Measurements from ENCODE around the gene MTFMT. TPM values are rescaled to one million over a fixed set of nuclear protein-coding genes. Genes with fewer than 3 reads are reported as not detected.
"Not testable (repeated sequence)": the region's sequence is repeated elsewhere in the genome, so short reads cannot be mapped to it uniquely, and the experiment has no call there.

The MTFMT gene
- total RNA-seq, 1 donor from 2014 or later = 12.3 TPM

- H3K4me1 Mint-ChIP-seq (ENCODE audit: low read depth, unreplicated experiment) = peaks cover 9% of the 10 kb centered on the region
- no peak within 1 kb of the TSS for H3K27ac Mint-ChIP-seq (ENCODE audit: unreplicated experiment)
- H3K36me3 Mint-ChIP-seq (ENCODE audit: low read depth, unreplicated experiment) = no peaks in the 10 kb centered on the region
- H3K27me3 Mint-ChIP-seq (ENCODE audit: low read depth, unreplicated experiment) = peaks cover 20% of the 10 kb centered on the region
- Histone ChIP-seq H4K20me1 (ENCODE audit: insufficient read depth, low read length) (no peaks in the 10 kb centered on the region), H3K9me3 (ENCODE audit: insufficient read depth, low read depth, low read length) (no peaks in the 10 kb centered on the region), H3K9ac (ENCODE audit: low read length) (no peak within 1 kb of the TSS), H3K27ac (ENCODE audit: low read depth, low read length) (no peak within 1 kb of the TSS), H3K4me1 (ENCODE audit: insufficient read depth, low read length) (peaks cover 11% of the 10 kb centered on the region), H3K36me3 (ENCODE audit: insufficient read depth, low read length) (no peaks in the 10 kb centered on the region), H3K27me3 (ENCODE audit: insufficient read depth, low read length) (peaks cover 2% of the 10 kb centered on the region), H3K4me2 (ENCODE audit: low read length) (no peak within 1 kb of the TSS), H3K79me2 (ENCODE audit: insufficient read depth, low read length) (no peaks in the 10 kb centered on the region), H3K4me3 (ENCODE audit: insufficient read depth, low read depth, low read length) (no peak within 1 kb of the TSS), H2AFZ (ENCODE audit: low read depth, low read length) (no peak within 1 kb of the TSS)
- DNase-seq (ENCODE audit: low read depth) (no peak), FAIRE-seq (no peak)
- no peak within 1 kb of the TSS for H3K4me3 Mint-ChIP-seq (ENCODE audit: unreplicated experiment)
- H3K9me3 Mint-ChIP-seq (ENCODE audit: unreplicated experiment) = peaks cover 6% of the 10 kb centered on the region
- TF ChIP-seq, protein P1, sequence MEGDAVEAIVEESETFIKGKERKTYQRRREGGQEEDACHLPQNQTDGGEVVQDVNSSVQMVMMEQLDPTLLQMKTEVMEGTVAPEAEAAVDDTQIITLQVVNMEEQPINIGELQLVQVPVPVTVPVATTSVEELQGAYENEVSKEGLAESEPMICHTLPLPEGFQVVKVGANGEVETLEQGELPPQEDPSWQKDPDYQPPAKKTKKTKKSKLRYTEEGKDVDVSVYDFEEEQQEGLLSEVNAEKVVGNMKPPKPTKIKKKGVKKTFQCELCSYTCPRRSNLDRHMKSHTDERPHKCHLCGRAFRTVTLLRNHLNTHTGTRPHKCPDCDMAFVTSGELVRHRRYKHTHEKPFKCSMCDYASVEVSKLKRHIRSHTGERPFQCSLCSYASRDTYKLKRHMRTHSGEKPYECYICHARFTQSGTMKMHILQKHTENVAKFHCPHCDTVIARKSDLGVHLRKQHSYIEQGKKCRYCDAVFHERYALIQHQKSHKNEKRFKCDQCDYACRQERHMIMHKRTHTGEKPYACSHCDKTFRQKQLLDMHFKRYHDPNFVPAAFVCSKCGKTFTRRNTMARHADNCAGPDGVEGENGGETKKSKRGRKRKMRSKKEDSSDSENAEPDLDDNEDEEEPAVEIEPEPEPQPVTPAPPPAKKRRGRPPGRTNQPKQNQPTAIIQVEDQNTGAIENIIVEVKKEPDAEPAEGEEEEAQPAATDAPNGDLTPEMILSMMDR (IDR thresholded peaks at IDR 0.05; ENCODE audit: insufficient read depth, low read depth, low read length) = no peak
- no peak for TF ChIP-seq EZH2 (IDR thresholded peaks at IDR 0.05; ENCODE audit: insufficient read depth, low read length)
These were observed 15.5 kb upstream of the MTFMT start, which contains the start of gene SLC51B for GRCh38 chr15:65044724-65045481. SLC51B (plus strand) TSS chr15:65045387; CDS start chr15:65050005, 4,618 bp downstream.

GRCh38 chr15:65044218-65044617 is 14.8 kb upstream of the MTFMT start:
- H3K9me3 Mint-ChIP-seq (ENCODE audit: unreplicated experiment); H3K27ac Mint-ChIP-seq (ENCODE audit: unreplicated experiment); H3K4me3 Mint-ChIP-seq (ENCODE audit: unreplicated experiment); H3K4me1 ChIP-seq (ENCODE audit: insufficient read depth, low read length); H3K4me1 Mint-ChIP-seq (ENCODE audit: low read depth, unreplicated experiment); H3K27ac ChIP-seq (ENCODE audit: low read depth, low read length); H3K36me3 Mint-ChIP-seq (ENCODE audit: low read depth, unreplicated experiment); H3K36me3 ChIP-seq (ENCODE audit: insufficient read depth, low read length); FAIRE-seq; H3K79me2 ChIP-seq (ENCODE audit: insufficient read depth, low read length); H3K27me3 ChIP-seq (ENCODE audit: insufficient read depth, low read length); H4K20me1 ChIP-seq (ENCODE audit: insufficient read depth, low read length); H2AFZ ChIP-seq (ENCODE audit: low read depth, low read length); H3K4me2 ChIP-seq (ENCODE audit: low read length); H3K9me3 ChIP-seq (ENCODE audit: insufficient read depth, low read depth, low read length); H3K4me3 ChIP-seq (ENCODE audit: insufficient read depth, low read depth, low read length); H3K9ac ChIP-seq (ENCODE audit: low read length): not testable (repeated sequence)
- DNase-seq (ENCODE audit: low read depth) = peak; percentile 66
- H3K27me3 Mint-ChIP-seq (ENCODE audit: low read depth, unreplicated experiment) = peaks cover 17% of the 10 kb centered on the region

- no peak overlapping the region for H3K4me3 ChIP-seq (ENCODE audit: insufficient read depth, low read depth, low read length)
- TF ChIP-seq, protein P1 (IDR thresholded peaks at IDR 0.05; ENCODE audit: insufficient read depth, low read depth, low read length) = no peak
- TF ChIP-seq EZH2 (IDR thresholded peaks at IDR 0.05; ENCODE audit: insufficient read depth, low read length) = no peak
- DNase-seq (ENCODE audit: low read depth) (no peak), FAIRE-seq (no peak)
- H3K36me3 Mint-ChIP-seq (ENCODE audit: low read depth, unreplicated experiment) = no peaks in the 10 kb centered on the region
- no peaks in the 10 kb centered on the region for H4K20me1 ChIP-seq (ENCODE audit: insufficient read depth, low read length)
- H3K79me2 ChIP-seq (ENCODE audit: insufficient read depth, low read length) = no peaks in the 10 kb centered on the region
- peaks cover 9% of the 10 kb centered on the region for H3K4me1 Mint-ChIP-seq (ENCODE audit: low read depth, unreplicated experiment)
- H3K9me3 Mint-ChIP-seq (ENCODE audit: unreplicated experiment) = peaks cover 6% of the 10 kb centered on the region
- H3K4me1 ChIP-seq (ENCODE audit: insufficient read depth, low read length) = peaks cover 5% of the 10 kb centered on the region
- H2AFZ ChIP-seq (ENCODE audit: low read depth, low read length) = no peak overlapping the region
- H3K27ac ChIP-seq (ENCODE audit: low read depth, low read length) = no peak overlapping the region
- H3K4me3 Mint-ChIP-seq (ENCODE audit: unreplicated experiment) = no peak overlapping the region
- no peak overlapping the region for H3K27ac Mint-ChIP-seq (ENCODE audit: unreplicated experiment)
- no peaks in the 10 kb centered on the region for H3K9me3 ChIP-seq (ENCODE audit: insufficient read depth, low read depth, low read length)
- no peak overlapping the region for H3K9ac ChIP-seq (ENCODE audit: low read length)
- H3K27me3 Mint-ChIP-seq (ENCODE audit: low read depth, unreplicated experiment) = peaks cover 17% of the 10 kb centered on the region
- H3K36me3 ChIP-seq (ENCODE audit: insufficient read depth, low read length) = no peaks in the 10 kb centered on the region
- peaks cover 5% of the 10 kb centered on the region for H3K27me3 ChIP-seq (ENCODE audit: insufficient read depth, low read length)
- H3K4me2 ChIP-seq (ENCODE audit: low read length) = no peak overlapping the region
These were observed 13.4 kb upstream of the MTFMT start for GRCh38 chr15:65042776-65043327.

Data from astrocyte (in vitro differentiated cells and primary cell).